HepG2 (cell line): ENCODE results near the gene PSMB11. TPM values are rescaled to one million over a fixed set of nuclear protein-coding genes. Genes with fewer than 3 reads are reported as not detected.

Experiments used
- ATAC-seq: fragments of 200-7000 bp; cut with Tn5 transposase; 3 replicates; pipeline ENCODE4 v1.9.1; 2020; ENCODE audit warnings: mild to moderate bottlenecking, moderate library complexity
- BruUV-seq: library from RNA; stranded (reverse); fragments of 400-500 nt; replicated peaks from 2 replicates; lab custom pipeline; 2021; lab: Mats Ljungman, UMichigan
- CTCF ChIA-PET: fragments of 300-600 bp; formaldehyde crosslinking; extraction: SDS; loops from one replicate; lab custom pipeline; 2021; ENCODE audit warnings: low total read pairs, inconsistent platforms, low intra/inter-chr PET ratio; lab: Yijun Ruan, JAX
- POLR2A ChIA-PET: fragments of 350-600 bp; sonication (Branson Sonifier 250); formaldehyde crosslinking; loops from one replicate; lab custom pipeline; 2020; ENCODE audit warnings: antibody characterized with exemption, inconsistent platforms; lab: Yijun Ruan, JAX
- DNase-seq: peaks from one replicate; pipeline ENCODE4 v3.0.0-alpha.2; 2015; ENCODE audit warnings: low spot score
- FAIRE-seq: peaks from 3 replicates; lab custom pipeline; 2011; peaks lifted over from hg19 to GRCh38; lab: Jason Lieb, UNC
- H2AFZ ChIP-seq: one replicate; pipeline ENCODE4 v1.6.1; 2011; ENCODE audit warnings: low read length, inconsistent platforms
- H3K27ac ChIP-seq: fragments of 300-600 bp; 3 replicates; pipeline ENCODE4 v1.8.0; 2011; ENCODE audit warnings: mixed run types, mild to moderate bottlenecking, mixed read lengths, low read length, inconsistent platforms; ENCODE audit not compliant: insufficient read depth; ENCODE audit errors: extremely low read length
- H3K27me3 ChIP-seq, 2 experiments: fragments of 200-600 bp in 1 of 2; 2 replicates in 1 of 2; 3 replicates in 1 of 2; pipeline versions ENCODE4 v1.6.0 to v1.8.0; 2011; ENCODE audit warnings: low read length in 2 of 2, mild to moderate bottlenecking in 2 of 2, moderate library complexity in 2 of 2, inconsistent platforms in 1 of 2; ENCODE audit not compliant: insufficient read depth in 2 of 2, control insufficient read depth in 1 of 2
- H3K36me3 ChIP-seq, 2 experiments: fragments of 200-600 bp in 1 of 2; replicated peaks in 1 of 2; 2 replicates in 1 of 2; 3 replicates in 1 of 2; pipeline versions ENCODE4 v1.5.1 to v1.8.0; 2011; ENCODE audit warnings: low read length in 2 of 2, inconsistent platforms in 1 of 2; ENCODE audit not compliant: insufficient read depth in 2 of 2, control insufficient read depth in 1 of 2
- H3K4me1 ChIP-seq: 2 replicates; pipeline ENCODE4 v1.5.1; 2012; ENCODE audit warnings: low read length, inconsistent platforms; ENCODE audit not compliant: insufficient read depth
- H3K4me2 ChIP-seq: 2 replicates; pipeline ENCODE4 v1.6.0; 2011; ENCODE audit warnings: low read depth, low read length, inconsistent platforms
- H3K4me3 ChIP-seq, 3 experiments: fragments of 200-600 bp in 1 of 3; sonication (generic), shearing (Covaris generic) in 1 of 3; replicated peaks in 1 of 3; 2 replicates each; pipeline ENCODE4 v1.5.1; 2011 to 2016; ENCODE audit warnings: low read length in 3 of 3, inconsistent platforms in 2 of 3, low read depth in 2 of 3, mild to moderate bottlenecking in 2 of 3, control low read depth in 1 of 3, mixed read lengths in 1 of 3; ENCODE audit not compliant: insufficient read depth in 1 of 3
- H3K79me2 ChIP-seq: one replicate; pipeline ENCODE4 v1.6.1; 2011; ENCODE audit warnings: low read length, inconsistent platforms; ENCODE audit not compliant: insufficient read depth
- H3K9ac ChIP-seq: 2 replicates; pipeline ENCODE4 v1.6.0; 2011; ENCODE audit warnings: mild to moderate bottlenecking, low read depth, low read length, inconsistent platforms; ENCODE audit not compliant: insufficient read depth
- H3K9me3 ChIP-seq: 2 replicates; pipeline ENCODE4 v1.5.1; 2012; ENCODE audit warnings: mild to moderate bottlenecking, low read length
- H4K20me1 ChIP-seq: 2 replicates; pipeline ENCODE4 v1.6.0; 2011; ENCODE audit warnings: inconsistent platforms, mild to moderate bottlenecking, low read length, moderate library complexity; ENCODE audit not compliant: insufficient read depth
- AKAP8 ChIP-seq: sonication (generic); formaldehyde crosslinking; IDR thresholded peaks from 2 replicates; pipeline ENCODE4 v1.5.1; 2020; ENCODE audit warnings: mild to moderate bottlenecking, missing genetic modification reagents
- ATF7 ChIP-seq, 2 experiments: fragments of 450-650 bp in 1 of 2; sonication (generic) in 1 of 2; formaldehyde crosslinking in 1 of 2; IDR thresholded peaks; 2 replicates each; pipeline versions ENCODE4 v1.4.0 to v1.6.1; 2016 to 2020; ENCODE audit warnings: antibody characterized with exemption in 1 of 2, mild to moderate bottlenecking in 1 of 2, missing genetic modification reagents in 1 of 2
- BCL6 ChIP-seq: IDR thresholded peaks from 2 replicates; pipeline ENCODE4 v1.6.1; 2016; ENCODE audit warnings: missing genetic modification reagents, missing compliant biosample characterization
- CBX1 ChIP-seq: IDR thresholded peaks from one replicate; pipeline ENCODE4 v1.6.1; 2016; ENCODE audit warnings: antibody characterized with exemption, low read depth
- EHMT2 ChIP-seq: fragments of 200-600 bp; sonication (generic); IDR thresholded peaks from 2 replicates; pipeline ENCODE4 v1.7.0; 2017; ENCODE audit warnings: antibody characterized with exemption, low read depth, low read length, borderline replicate concordance
- ERF ChIP-seq: IDR thresholded peaks from 2 replicates; pipeline ENCODE4 v1.6.1; 2018; ENCODE audit warnings: missing biosample characterization, missing genetic modification reagents
- FOXK2 ChIP-seq: fragments of 450-650 bp; IDR thresholded peaks from 2 replicates; pipeline ENCODE4 v1.6.1; 2016
- FOXP1 ChIP-seq, 2 experiments: fragments of 450-650 bp in 1 of 2; IDR thresholded peaks; 2 replicates each; pipeline ENCODE4 v1.6.1; 2017 to 2018; ENCODE audit warnings: antibody characterized with exemption in 1 of 2
- HDAC6 ChIP-seq: fragments of 200-600 bp; sonication (generic); IDR thresholded peaks from 2 replicates; pipeline ENCODE4 v1.7.0; 2017; ENCODE audit warnings: mild to moderate bottlenecking, antibody characterized with exemption, low read length, low read depth
- HIVEP1 ChIP-seq: sonication (generic); formaldehyde crosslinking; IDR thresholded peaks from 2 replicates; pipeline ENCODE4 v1.4.0; 2020; ENCODE audit warnings: mild to moderate bottlenecking, missing genetic modification reagents
- IKZF1 ChIP-seq: fragments of 450-650 bp; IDR thresholded peaks from 2 replicates; pipeline ENCODE4 v1.7.1; 2016
- JDP2 ChIP-seq: sonication (generic); formaldehyde crosslinking; IDR thresholded peaks from 2 replicates; pipeline ENCODE4 v1.8.1; 2022; ENCODE audit warnings: missing genetic modification reagents, borderline replicate concordance
- MBD4 ChIP-seq: IDR thresholded peaks from 2 replicates; pipeline ENCODE4 v1.6.1; 2012; ENCODE audit warnings: low read length, inconsistent platforms, borderline replicate concordance
- MIXL1 ChIP-seq: IDR thresholded peaks from 2 replicates; pipeline ENCODE4 v1.6.1; 2016
- NAIF1 ChIP-seq: sonication (generic); formaldehyde crosslinking; IDR thresholded peaks from 2 replicates; pipeline ENCODE4 v1.5.0; 2020; ENCODE audit warnings: mild to moderate bottlenecking, missing genetic modification reagents, borderline replicate concordance
- NBN ChIP-seq: fragments of 450-650 bp; conservative IDR thresholded peaks from 2 replicates; pipeline ENCODE4 v1.6.1; 2017
- PHB2 ChIP-seq: fragments of 450-650 bp; IDR thresholded peaks from 2 replicates; pipeline ENCODE4 v1.6.1; 2018; ENCODE audit not compliant: partially characterized antibody
- SETDB1 ChIP-seq: sonication (generic); formaldehyde crosslinking; IDR thresholded peaks from 2 replicates; pipeline ENCODE4 v1.5.1; 2020; ENCODE audit warnings: missing genetic modification reagents, mild to moderate bottlenecking, borderline replicate concordance
- ZNF660 ChIP-seq: sonication (generic); formaldehyde crosslinking; IDR thresholded peaks from 2 replicates; pipeline ENCODE4 v1.5.1; 2020; ENCODE audit warnings: mild to moderate bottlenecking, low read depth, missing genetic modification reagents, borderline replicate concordance
- ZNF703 ChIP-seq: sonication (generic); formaldehyde crosslinking; IDR thresholded peaks from 2 replicates; pipeline ENCODE4 v1.5.1; 2020; ENCODE audit warnings: missing genetic modification reagents, mild to moderate bottlenecking, moderate library complexity, borderline replicate concordance
- ZSCAN21 ChIP-seq: sonication (generic); formaldehyde crosslinking; IDR thresholded peaks from 2 replicates; pipeline ENCODE4 v1.8.0; 2022; ENCODE audit warnings: mild to moderate bottlenecking, missing genetic modification reagents, moderate library complexity, borderline replicate concordance
- WGBS: methylation state at CpG from one replicate; pipeline ENCODE4 v1.1.6; 2017; ENCODE audit warnings: low lambda C conversion rate; 5-methylcytosine and 5-hydroxymethylcytosine counted together
- in situ Hi-C: cut with HindIII; loops from 2 replicates; pipeline ENCODE4 v1.10.0; 2017; ENCODE audit warnings: low pct_unique_long_range_greater_than_20kb; ENCODE audit not compliant: extremely low pct_ligation_motif_present
- intact Hi-C: fragments of 100-400 bp; cut with micrococcal nuclease; formaldehyde crosslinking; loops from one replicate; pipeline ENCODE4 v1.10.0; 2022; ENCODE audit not compliant: unreplicated experiment
- polyA plus RNA-seq, 8 experiments: library from polyadenylated mRNA; depleted of rRNA in 3 of 8; stranded (reverse) in 7 of 8; unstranded in 1 of 8; fragments of >200 nt; fragmentation: Illumina TruSeq in 4 of 8; extraction: Trizol in 4 of 8; gene quantifications; 2 replicates each; pipeline versions ENCODE4 v1.2.1 to v1.2.3, GENCODE V29; 2011 to 2016; ENCODE audit warnings: low read depth in 4 of 8, missing spikeins in 1 of 8, mixed read lengths in 1 of 8; ENCODE audit not compliant: insufficient read depth in 1 of 8
- total RNA-seq, 5 experiments: library from RNA; depleted of rRNA; stranded (reverse); fragments of >200 nt; fragmentation: Illumina TruSeq; extraction: Trizol; gene quantifications; 2 replicates each; pipeline ENCODE4 v1.2.3, GENCODE V29; 2016; ENCODE audit warnings: low read depth in 1 of 5
- TF ChIP-seq, protein P1 (sequence below): sonication (generic); formaldehyde crosslinking; conservative IDR thresholded peaks from 2 replicates; pipeline ENCODE4 v1.8.0; 2022; ENCODE audit warnings: mild to moderate bottlenecking, moderate library complexity, missing genetic modification reagents
- TF ChIP-seq, protein P2 (sequence below): sonication (generic); formaldehyde crosslinking; IDR thresholded peaks from 2 replicates; pipeline ENCODE4 v1.4.0; 2020; ENCODE audit warnings: missing genetic modification reagents

The PSMB11 gene
- total and polyA plus RNA-seq, 2 of the 13 experiments (the other 11 are each of a cell fraction or from before 2014, with no cell fraction given): not detected

DNA sequence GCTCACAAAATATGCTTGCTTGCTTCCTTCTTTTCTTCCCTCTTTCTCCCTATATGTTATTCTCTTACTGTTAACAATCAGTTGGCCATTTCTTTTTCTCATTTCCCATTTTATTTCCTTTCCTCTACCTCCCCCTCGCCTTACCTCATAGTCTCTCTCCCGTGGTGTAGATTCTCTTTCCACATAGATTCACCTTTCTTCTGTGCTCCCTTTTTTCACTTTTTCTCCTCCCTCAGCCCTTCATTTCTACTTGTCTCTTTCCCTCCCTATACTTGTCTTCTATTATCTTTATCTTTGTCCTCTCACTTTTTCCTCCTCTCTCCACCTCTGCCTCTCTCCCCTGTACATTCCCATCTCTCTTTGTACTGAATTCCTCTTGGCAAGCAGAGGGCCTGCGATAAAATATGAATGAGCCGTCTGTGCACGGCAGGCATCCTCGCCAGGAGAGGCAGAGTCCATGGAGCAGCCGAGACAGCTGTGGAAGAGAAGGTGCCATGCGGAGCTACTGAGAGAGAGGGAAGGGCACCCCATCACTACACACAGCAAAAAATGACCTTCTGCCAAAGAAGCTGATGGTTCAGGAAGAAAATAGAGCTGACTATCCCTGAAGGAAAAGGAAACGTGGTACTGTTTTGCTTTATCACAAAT, 44.2 kb upstream of the PSMB11 start:
- ChIA-PET CTCF (interaction anchor here (1.4 kb wide), 1 partner anchor 61 kb away, joined by 3 read pairs; no protein-coding TSS in a partner anchor), POLR2A (interaction anchor here (8.5 kb wide), 2 partner anchors 9 to 14 kb away, joined by 101 to 160 read pairs; partner anchors contain the start of gene AJUBA)
- DNase-seq: no peak
- H3K79me2 ChIP-seq: no peaks in the 10 kb centered on the region
- no peak overlapping the region for H3K9ac ChIP-seq
- peaks cover 5% of the 10 kb centered on the region; the same call in 1 of the 2 replicates for H3K4me1 ChIP-seq
- H3K9me3 ChIP-seq: no peaks in the 10 kb centered on the region
- no peak overlapping the region for H3K4me3 ChIP-seq
- no peak overlapping the region for H2AFZ ChIP-seq
- H4K20me1 ChIP-seq: no peaks in the 10 kb centered on the region
- in situ Hi-C loops (no loop called here), intact Hi-C loops (no loop called here)
- BruUV-seq: no TSS peak
- H3K4me2 ChIP-seq: no peak overlapping the region
- peaks cover 0 to 3% of the 10 kb centered on the region in 2 experiments; a peak in 1 of 5 replicates for H3K36me3 ChIP-seq
- H3K27me3 ChIP-seq: no peaks in the 10 kb centered on the region
- H3K27ac ChIP-seq: no peak overlapping the region
- FAIRE-seq: no peak
- 77% methylated on average over 9 of the region's 9 CpGs for WGBS
- no peak for ATAC-seq
- TF ChIP-seq FOXP1 (IDR thresholded peaks at IDR 0.05) (no peak), FOXP1 (CRISPR knock-in tag; IDR thresholded peaks at IDR 0.05) (no peak), PHB2 (peak; percentile 75), CBX1 (no peak), ZNF703 (no peak), NAIF1 (CRISPR knock-in tag) (no peak), ERF (no peak), HDAC6 (no peak), MIXL1 (CRISPR knock-in tag) (no peak), NBN (0 out of 2 replicates have a peak, but pooled peaks have one; percentile 45), ZSCAN21 (CRISPR knock-in tag) (no peak), EHMT2 (no peak), IKZF1 (0 out of 2 replicates have a peak, but pooled peaks have one; percentile 35), MBD4 (no peak), BCL6 (CRISPR knock-in tag) (no peak), FOXK2 (0 out of 2 replicates have a peak, but pooled peaks have one; percentile 35), ATF7 (IDR thresholded peaks at IDR 0.05) (0 out of 2 replicates have a peak, but pooled peaks have one; percentile 22), ATF7 (CRISPR knock-in tag; IDR thresholded peaks at IDR 0.05) (no peak), AKAP8 (CRISPR knock-in tag) (no peak), ZNF660 (CRISPR knock-in tag) (no peak), HIVEP1 (CRISPR knock-in tag) (no peak), JDP2 (no peak), SETDB1 (no peak)
- TF ChIP-seq, protein P1, sequence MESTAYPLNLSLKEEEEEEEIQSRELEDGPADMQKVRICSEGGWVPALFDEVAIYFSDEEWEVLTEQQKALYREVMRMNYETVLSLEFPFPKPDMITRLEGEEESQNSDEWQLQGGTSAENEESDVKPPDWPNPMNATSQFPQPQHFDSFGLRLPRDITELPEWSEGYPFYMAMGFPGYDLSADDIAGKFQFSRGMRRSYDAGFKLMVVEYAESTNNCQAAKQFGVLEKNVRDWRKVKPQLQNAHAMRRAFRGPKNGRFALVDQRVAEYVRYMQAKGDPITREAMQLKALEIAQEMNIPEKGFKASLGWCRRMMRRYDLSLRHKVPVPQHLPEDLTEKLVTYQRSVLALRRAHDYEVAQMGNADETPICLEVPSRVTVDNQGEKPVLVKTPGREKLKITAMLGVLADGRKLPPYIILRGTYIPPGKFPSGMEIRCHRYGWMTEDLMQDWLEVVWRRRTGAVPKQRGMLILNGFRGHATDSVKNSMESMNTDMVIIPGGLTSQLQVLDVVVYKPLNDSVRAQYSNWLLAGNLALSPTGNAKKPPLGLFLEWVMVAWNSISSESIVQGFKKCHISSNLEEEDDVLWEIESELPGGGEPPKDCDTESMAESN (CRISPR knock-in tag): no peak
- TF ChIP-seq, protein P2, sequence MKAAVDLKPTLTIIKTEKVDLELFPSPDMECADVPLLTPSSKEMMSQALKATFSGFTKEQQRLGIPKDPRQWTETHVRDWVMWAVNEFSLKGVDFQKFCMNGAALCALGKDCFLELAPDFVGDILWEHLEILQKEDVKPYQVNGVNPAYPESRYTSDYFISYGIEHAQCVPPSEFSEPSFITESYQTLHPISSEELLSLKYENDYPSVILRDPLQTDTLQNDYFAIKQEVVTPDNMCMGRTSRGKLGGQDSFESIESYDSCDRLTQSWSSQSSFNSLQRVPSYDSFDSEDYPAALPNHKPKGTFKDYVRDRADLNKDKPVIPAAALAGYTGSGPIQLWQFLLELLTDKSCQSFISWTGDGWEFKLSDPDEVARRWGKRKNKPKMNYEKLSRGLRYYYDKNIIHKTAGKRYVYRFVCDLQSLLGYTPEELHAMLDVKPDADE (CRISPR knock-in tag): no peak
